Fibroblast of lung (primary cell): Measurements from ENCODE around the gene LRMDA.

ENCODE experiments used
- EZH2 ChIP-seq: IDR thresholded peaks from 2 replicates; pipeline ENCODE4 v1.5.1; 2012; ENCODE audit warnings: low read length, control low read depth, mild to moderate bottlenecking; ENCODE audit errors: missing control alignments
- TF ChIP-seq, protein P1 (sequence below), 2 donors: IDR thresholded peaks in 1 of 2; conservative IDR thresholded peaks in 1 of 2; 1 replicate in 1 of 2; 2 replicates in 1 of 2; pipeline ENCODE4 v1.5.1; 2011 to 2012; ENCODE audit warnings: low read length in 2 of 2, control low read depth in 1 of 2, inconsistent platforms in 1 of 2, low read depth in 1 of 2, mild to moderate bottlenecking in 1 of 2

DNA sequence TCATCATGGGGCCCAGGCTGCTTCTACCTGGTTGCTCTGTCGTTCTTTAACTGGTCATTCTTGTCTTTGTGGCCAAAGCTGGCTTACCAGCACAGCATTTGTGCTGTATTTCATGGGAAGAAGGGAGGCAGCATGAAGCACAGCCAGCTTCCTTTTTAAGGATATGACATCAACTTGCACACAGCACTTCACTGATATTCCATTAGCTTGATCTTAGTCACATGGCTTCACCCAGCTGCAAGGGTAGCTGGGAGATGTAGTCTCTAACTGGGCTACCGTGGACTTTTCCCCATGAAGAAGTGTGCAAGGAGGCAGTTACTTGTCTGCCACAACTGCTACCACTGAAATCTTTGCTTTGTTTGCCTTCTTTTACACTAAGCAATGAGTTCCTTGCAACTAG, 525.2 kb downstream of the LRMDA start:
- TF ChIP-seq, protein P1, sequence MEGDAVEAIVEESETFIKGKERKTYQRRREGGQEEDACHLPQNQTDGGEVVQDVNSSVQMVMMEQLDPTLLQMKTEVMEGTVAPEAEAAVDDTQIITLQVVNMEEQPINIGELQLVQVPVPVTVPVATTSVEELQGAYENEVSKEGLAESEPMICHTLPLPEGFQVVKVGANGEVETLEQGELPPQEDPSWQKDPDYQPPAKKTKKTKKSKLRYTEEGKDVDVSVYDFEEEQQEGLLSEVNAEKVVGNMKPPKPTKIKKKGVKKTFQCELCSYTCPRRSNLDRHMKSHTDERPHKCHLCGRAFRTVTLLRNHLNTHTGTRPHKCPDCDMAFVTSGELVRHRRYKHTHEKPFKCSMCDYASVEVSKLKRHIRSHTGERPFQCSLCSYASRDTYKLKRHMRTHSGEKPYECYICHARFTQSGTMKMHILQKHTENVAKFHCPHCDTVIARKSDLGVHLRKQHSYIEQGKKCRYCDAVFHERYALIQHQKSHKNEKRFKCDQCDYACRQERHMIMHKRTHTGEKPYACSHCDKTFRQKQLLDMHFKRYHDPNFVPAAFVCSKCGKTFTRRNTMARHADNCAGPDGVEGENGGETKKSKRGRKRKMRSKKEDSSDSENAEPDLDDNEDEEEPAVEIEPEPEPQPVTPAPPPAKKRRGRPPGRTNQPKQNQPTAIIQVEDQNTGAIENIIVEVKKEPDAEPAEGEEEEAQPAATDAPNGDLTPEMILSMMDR (conservative IDR thresholded peaks at IDR 0.05 in 1 of 2, IDR thresholded peaks at IDR 0.05 in 1 of 2; ENCODE audit: low read depth in 1 of 2, low read length in 2 of 2), result no peak
- TF ChIP-seq EZH2, result no peak
